HG03565 (cell line): ENCODE measurements around the gene LLGL1.

ENCODE experiments used
- ATAC-seq: cut with Tn5 transposase; IDR thresholded peaks from one replicate; pipeline ENCODE4 v1.9.1; 2021; ENCODE audit warnings: mild to moderate bottlenecking, moderate library complexity; ENCODE audit not compliant: unreplicated experiment

The LLGL1 gene

GRCh38 chr17:18250259-18250658 is 24.8 kb downstream of the LLGL1 start:
- no peak for ATAC-seq

GRCh38 chr17:18250708-18251107 is 25.3 kb downstream of the LLGL1 start:
- no peak for ATAC-seq

- ATAC-seq: no peak
Measured at GRCh38 chr17:18251204-18251603, 25.8 kb downstream of the LLGL1 start.

- no peak for ATAC-seq
Measured at GRCh38 chr17:18252160-18252559, 26.7 kb downstream of the LLGL1 start.

- ATAC-seq: no peak
Measured at GRCh38 chr17:18253187-18253884, 27.9 kb downstream of the LLGL1 start.

GRCh38 chr17:18253947-18254821 is 28.7 kb downstream of the LLGL1 start:
- ATAC-seq: no peak

GRCh38 chr17:18254888-18255649 is 29.6 kb downstream of the LLGL1 start:
- ATAC-seq: no peak

- ATAC-seq: no peak
Measured at GRCh38 chr17:18256351-18256750, 30.9 kb downstream of the LLGL1 start.

- no peak for ATAC-seq
Measured at GRCh38 chr17:18256776-18257175, 31.3 kb downstream of the LLGL1 start.

GRCh38 chr17:18257268-18257981 is 32.0 kb downstream of the LLGL1 start:
- no peak for ATAC-seq

- ATAC-seq: no peak
Measured at GRCh38 chr17:18257982-18258355, 32.5 kb downstream of the LLGL1 start.

GRCh38 chr17:18258356-18259038 is 33.1 kb downstream of the LLGL1 start, which contains the start of gene FLII:
TSS of gene FLII (minus strand) at chr17:18258738. CDS start at chr17:18258690, 48 bp downstream.
- ATAC-seq: no peak

- ATAC-seq: no peak
Measured at GRCh38 chr17:18259621-18260331, 34.3 kb downstream of the LLGL1 start.

- peak; percentile 74 for ATAC-seq
Measured at GRCh38 chr17:18260332-18261145, 35.1 kb downstream of the LLGL1 start, which contains the start of gene MIEF2. TSS of gene MIEF2 (plus strand) at chr17:18260662. CDS start at chr17:18262721, 2,059 bp downstream.

- no peak for ATAC-seq
Measured at GRCh38 chr17:18261146-18261515, 35.7 kb downstream of the LLGL1 start.

GRCh38 chr17:18261659-18262058 is 36.2 kb downstream of the LLGL1 start:
- ATAC-seq: no peak

- ATAC-seq: no peak
Measured at GRCh38 chr17:18262111-18262510, 36.7 kb downstream of the LLGL1 start.

GRCh38 chr17:18262641-18263040 is 37.2 kb downstream of the LLGL1 start:
- ATAC-seq: no peak
